HL-60 (cell line): ENCODE results near the gene MED7.

Experiments used
- DNase-seq, 2 experiments: peaks; one replicate each; pipeline ENCODE4 v3.0.0-alpha.2; 2010 to 2020; ENCODE audit warnings: low read depth in 1 of 2, low spot score in 1 of 2
- H3K27ac ChIP-seq: fragments of 250-450 bp; sonication (Bioruptor Pico); replicated peaks from 2 replicates; pipeline ENCODE4 v1.5.1; 2020; ENCODE audit warnings: mild to moderate bottlenecking, moderate library complexity
- H3K27me3 ChIP-seq: fragments of 250-450 bp; sonication (Bioruptor Pico); 2 replicates; pipeline ENCODE4 v1.5.1; 2021; ENCODE audit warnings: mild to moderate bottlenecking, moderate library complexity; ENCODE audit not compliant: insufficient read depth, poor library complexity, severe bottlenecking
- H3K4me3 ChIP-seq: replicated peaks from 2 replicates; pipeline ENCODE4 v1.5.1; 2011; ENCODE audit warnings: mild to moderate bottlenecking, control low read depth, low read length; ENCODE audit not compliant: insufficient read depth
- GABPA ChIP-seq: IDR thresholded peaks from 2 replicates; pipeline ENCODE4 v1.6.1; 2012; ENCODE audit warnings: low read depth
- POLR2AphosphoS5 ChIP-seq: IDR thresholded peaks from 2 replicates; pipeline ENCODE4 v1.6.1; 2012; ENCODE audit warnings: low read depth
- REST ChIP-seq: IDR thresholded peaks from 2 replicates; pipeline ENCODE4 v1.6.1; 2012; ENCODE audit warnings: low read depth; ENCODE audit not compliant: insufficient replicate concordance
- SPI1 ChIP-seq: IDR thresholded peaks from 2 replicates; pipeline ENCODE4 v1.6.1; 2012; ENCODE audit warnings: low read depth, mild to moderate bottlenecking, borderline replicate concordance
- TF ChIP-seq, protein P1 (sequence below): IDR thresholded peaks from one replicate; pipeline ENCODE4 v1.5.1; 2011; ENCODE audit warnings: low read length, control low read depth, inconsistent platforms; ENCODE audit not compliant: insufficient read depth

MED7 gene

DNA sequence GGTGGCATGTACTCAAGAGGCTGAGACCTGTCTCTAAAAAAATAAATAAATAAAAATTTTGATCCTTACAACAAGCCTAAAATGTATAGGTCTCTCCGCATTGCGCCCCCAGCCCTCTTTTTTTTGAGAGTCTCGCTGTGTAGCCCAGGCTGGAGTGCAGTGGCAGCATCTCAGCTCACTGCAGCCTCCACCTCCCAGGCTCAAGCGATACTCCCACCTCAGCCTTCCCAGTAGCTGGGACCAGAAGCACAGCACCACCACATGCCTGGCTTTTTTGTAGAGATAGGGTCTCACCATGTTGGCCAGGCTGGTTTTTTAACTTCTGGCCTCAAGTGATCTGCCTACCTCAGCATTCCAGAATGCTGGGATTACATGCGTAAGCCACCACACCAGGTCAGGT is 25.6 kb upstream of the MED7 start:
- no peak overlapping the region for H3K27ac ChIP-seq
- no peak for DNase-seq
- TF ChIP-seq SPI1, result no peak
- TF ChIP-seq POLR2AphosphoS5, result no peak
- no peak for TF ChIP-seq GABPA
- TF ChIP-seq REST, result no peak
- TF ChIP-seq, protein P1, sequence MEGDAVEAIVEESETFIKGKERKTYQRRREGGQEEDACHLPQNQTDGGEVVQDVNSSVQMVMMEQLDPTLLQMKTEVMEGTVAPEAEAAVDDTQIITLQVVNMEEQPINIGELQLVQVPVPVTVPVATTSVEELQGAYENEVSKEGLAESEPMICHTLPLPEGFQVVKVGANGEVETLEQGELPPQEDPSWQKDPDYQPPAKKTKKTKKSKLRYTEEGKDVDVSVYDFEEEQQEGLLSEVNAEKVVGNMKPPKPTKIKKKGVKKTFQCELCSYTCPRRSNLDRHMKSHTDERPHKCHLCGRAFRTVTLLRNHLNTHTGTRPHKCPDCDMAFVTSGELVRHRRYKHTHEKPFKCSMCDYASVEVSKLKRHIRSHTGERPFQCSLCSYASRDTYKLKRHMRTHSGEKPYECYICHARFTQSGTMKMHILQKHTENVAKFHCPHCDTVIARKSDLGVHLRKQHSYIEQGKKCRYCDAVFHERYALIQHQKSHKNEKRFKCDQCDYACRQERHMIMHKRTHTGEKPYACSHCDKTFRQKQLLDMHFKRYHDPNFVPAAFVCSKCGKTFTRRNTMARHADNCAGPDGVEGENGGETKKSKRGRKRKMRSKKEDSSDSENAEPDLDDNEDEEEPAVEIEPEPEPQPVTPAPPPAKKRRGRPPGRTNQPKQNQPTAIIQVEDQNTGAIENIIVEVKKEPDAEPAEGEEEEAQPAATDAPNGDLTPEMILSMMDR, result no peak
- H3K27me3 ChIP-seq, result peaks cover 5% of the 10 kb centered on the region
- no peak overlapping the region for H3K4me3 ChIP-seq

- Histone ChIP-seq H3K27ac (no peak overlapping the region), H3K27me3 (peaks cover 5% of the 10 kb centered on the region), H3K4me3 (no peak overlapping the region)
- no peak for DNase-seq
- TF ChIP-seq SPI1 (no peak), POLR2AphosphoS5 (no peak), GABPA (no peak), REST (no peak)
- TF ChIP-seq, protein P1, result no peak
These were observed 24.6 kb upstream of the MED7 start for GRCh38 chr5:157167214-157167621.

GRCh38 chr5:157166214-157167213 is 23.8 kb upstream of the MED7 start, which contains the start of gene GARIN3:
Gene GARIN3, minus strand, starts transcription at chr5:157166264. Its CDS starts 96 bp downstream, at chr5:157166168.
- TF ChIP-seq SPI1, result no peak
- TF ChIP-seq REST, result no peak
- no peak for TF ChIP-seq GABPA
- no peak for TF ChIP-seq POLR2AphosphoS5
- TF ChIP-seq, protein P1, result no peak
- H3K27me3 ChIP-seq, result peaks cover 5% of the 10 kb centered on the region
- no peak within 1 kb of the TSS for H3K4me3 ChIP-seq
- H3K27ac ChIP-seq, result no peak within 1 kb of the TSS
- DNase-seq, result no peak
